GM18505 (cell line): ENCODE results near the gene PTPRS.

Source experiments
- ATAC-seq: cut with Tn5 transposase; IDR thresholded peaks from one replicate; pipeline ENCODE4 v1.9.1; 2021; ENCODE audit not compliant: unreplicated experiment
- POLR2A ChIP-seq: IDR thresholded peaks from 4 replicates; pipeline ENCODE4 v1.6.1; 2011; ENCODE audit warnings: borderline replicate concordance; ENCODE audit not compliant: insufficient read depth, insufficient read length; ENCODE audit errors: extremely low read depth

The PTPRS gene

DNA sequence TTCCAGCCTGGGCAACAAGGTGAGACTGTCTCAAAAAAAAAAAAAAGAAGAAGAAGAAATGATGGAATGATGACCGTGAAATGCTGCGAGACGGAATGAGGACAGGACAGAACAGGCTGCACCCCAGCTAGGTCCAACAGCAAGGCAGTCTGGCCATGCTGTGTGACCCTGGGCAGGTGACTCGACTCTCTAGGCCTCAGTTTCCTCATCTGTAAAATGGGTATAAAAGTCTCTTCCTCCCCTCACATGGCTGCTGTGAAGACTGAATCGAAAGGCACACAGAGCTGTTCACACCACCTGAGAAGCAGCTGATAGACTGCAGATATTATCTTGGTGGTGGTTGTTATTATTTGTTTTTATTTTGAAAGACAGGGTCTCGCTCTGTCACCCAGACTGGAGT lies 22.3 kb downstream of the PTPRS start:
- no peak for TF ChIP-seq POLR2A
- ATAC-seq, result no peak

DNA sequence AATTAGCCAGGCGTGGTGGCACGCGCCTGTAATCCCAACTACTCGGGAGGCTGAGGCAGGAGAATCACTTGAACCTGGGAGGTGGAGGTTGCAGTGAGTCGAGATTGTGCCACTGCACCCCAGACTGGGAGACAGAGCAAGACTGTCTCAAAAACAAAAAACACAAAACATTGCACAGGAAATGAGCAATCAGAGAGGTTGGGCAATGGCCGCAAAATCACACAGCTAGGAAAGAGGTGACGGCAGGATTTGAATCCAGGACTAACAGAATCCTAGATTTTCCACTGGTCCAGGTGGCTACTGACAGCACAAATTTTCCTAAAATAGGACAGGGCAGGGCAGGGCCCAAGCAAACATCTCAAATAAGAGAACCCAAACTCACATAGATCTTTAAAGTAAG lies 23.3 kb downstream of the PTPRS start:
- TF ChIP-seq POLR2A, result no peak
- no peak for ATAC-seq

DNA sequence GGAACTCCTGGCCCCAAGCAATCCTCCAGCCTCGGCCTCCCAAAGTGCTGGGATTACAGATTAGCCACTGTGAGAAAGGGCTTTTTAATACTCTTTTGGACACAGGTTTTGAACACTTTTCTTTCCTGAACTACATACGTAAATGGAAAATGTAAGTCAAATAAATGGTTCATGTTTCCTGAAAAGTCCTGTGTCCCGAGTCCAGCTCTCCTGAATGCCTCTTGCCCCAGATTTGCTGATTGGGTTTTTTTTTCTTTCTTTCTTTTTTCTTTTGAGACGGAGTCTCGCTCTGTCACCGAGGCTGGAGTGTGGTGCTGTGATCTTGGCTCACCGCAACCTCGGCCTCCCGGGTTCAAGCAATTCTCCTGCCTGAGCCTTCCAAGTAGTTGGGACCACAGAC lies 24.5 kb downstream of the PTPRS start:
- ATAC-seq, result no peak

DNA sequence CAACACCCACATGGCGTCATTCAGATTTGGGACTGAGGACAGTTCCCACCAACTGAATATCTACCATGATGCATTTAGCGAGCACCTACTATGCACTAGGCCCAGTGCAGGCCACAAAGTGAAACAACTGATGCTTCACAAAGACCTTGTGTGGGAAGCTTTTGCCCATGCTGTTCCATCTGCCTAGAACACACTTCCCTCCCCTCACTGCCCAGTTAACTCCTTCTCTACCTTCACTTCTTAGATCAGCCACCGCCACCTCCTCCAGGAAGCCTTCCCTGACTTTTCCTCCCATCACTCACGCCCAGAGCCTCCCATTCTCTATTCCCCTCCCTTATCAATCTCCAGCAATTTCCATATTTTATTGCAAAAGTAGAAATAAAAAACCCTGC lies 25.7 kb downstream of the PTPRS start:
- no peak for TF ChIP-seq POLR2A
- no peak for ATAC-seq

More for the DNA sequence above, 24.5 kb downstream of the PTPRS start:
- no peak for TF ChIP-seq POLR2A

DNA sequence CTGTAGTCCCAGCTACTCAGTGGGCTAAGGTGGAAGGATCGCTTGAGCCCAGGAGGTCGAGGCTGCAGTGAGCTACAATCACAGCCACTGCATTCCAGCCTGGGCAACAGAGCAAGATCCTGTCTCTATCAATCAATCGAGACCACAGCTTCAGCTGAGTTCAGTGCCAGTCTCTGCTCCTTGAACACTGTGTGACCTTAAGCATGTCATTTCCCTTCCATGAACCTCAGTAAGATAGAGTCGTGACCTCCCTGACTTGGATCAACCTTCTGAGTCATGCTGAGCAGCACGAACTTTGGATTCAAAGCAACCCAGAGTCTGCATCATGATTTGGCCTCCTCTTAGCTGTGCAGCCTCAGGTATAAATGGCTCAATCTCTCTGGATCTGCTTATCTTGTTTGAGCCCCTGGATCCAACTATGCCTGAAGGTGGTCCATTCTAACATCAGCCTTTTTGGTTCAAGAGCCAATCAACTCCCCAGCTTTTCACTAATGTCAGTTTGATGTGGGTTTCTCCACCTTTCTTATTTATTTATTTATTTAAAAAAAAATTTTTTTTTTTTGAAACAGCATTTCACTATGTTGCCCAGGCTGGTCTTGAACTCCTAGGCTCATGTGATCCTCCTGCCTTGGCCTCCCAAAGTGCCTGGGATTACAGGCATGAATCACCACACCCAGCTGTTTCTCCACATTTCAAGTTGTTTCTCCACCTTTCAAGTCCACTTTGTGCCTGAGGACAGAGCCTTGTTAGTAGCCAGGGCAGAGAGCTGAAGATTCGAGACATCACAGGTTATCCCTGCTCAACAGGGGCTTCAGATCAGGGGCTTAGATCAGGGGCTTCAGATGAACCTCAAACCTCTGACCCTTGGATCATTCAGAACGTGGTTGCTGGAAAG lies 26.4 kb downstream of the PTPRS start:
- no peak for ATAC-seq
- no peak for TF ChIP-seq POLR2A

DNA sequence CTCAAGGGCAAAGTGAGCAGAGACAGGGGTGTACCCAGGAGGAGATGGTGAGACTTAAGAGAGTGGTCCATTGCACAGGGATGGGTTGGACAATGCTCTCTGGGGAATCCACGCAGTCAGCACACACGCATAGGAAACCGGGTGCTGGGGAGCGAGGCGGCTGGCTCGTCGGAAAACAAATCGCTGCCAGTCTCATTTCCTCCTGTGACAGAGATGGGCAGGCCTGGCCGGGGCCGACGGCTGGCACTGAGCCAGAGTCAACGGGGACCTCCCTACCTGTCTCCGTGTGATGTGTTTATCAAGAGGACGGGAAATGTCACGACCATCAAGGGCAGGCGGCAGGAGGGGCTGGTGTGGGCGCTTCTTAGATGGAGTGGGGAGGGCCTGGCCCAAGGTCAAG lies 27.3 kb downstream of the PTPRS start:
- no peak for TF ChIP-seq POLR2A
- ATAC-seq, result no peak

DNA sequence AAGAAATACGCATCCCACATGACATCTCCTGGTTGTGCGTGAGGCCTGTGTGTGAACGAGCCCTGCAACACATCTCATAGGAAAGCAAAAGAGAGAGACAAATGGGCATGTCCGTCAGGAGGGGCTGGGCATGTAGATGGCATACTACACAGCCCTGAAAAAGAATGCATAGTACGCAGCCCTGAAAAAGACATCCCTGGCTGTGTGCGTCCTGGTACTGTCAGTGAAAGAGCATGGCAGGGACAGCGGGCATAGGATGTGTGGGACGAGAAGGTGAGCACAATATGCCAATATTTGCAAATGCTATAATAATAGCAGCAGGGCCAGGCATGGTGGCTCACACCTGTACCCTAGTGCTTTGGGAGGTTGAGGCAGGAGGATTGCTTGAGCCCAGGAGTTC lies 28.6 kb downstream of the PTPRS start:
- no peak for ATAC-seq
- TF ChIP-seq POLR2A, result no peak

DNA sequence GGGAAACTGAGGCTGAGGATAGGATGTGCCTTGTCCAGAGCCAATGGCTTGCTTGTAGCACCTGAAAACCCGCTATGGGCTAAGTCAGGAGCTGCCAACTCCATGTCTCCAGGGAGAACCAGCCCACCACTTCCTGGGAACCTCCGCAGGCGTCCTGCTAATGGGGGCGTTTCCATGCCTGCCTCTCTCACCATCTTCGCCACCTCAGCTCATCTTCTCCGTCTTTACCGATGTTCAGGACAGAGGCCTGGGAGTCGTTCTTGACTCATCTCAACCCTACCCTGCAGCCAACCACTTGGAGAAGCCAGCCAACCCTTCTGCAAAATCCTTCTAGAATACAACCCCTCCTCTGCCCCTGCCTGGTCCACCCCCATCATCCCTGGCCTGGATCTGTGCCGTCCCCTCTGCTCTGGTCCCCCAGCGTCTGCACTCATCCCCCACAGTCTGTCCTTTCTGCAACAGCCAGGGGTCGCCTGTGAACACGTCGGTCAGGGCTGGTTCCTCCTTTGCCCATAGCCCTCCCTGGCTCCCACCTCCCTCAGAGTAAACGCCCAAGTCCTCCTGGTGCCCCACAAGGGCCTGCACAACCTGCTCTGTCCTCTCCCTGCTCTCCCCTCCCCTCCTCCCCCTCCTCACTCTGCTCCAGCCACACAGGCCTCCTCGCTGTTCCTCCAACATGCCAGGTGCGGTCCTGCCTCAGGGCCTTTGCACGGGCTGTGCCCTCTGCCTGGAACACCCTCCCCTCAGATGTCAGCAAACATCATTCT lies 31.0 kb downstream of the PTPRS start:
- no peak for ATAC-seq
- no peak for TF ChIP-seq POLR2A

DNA sequence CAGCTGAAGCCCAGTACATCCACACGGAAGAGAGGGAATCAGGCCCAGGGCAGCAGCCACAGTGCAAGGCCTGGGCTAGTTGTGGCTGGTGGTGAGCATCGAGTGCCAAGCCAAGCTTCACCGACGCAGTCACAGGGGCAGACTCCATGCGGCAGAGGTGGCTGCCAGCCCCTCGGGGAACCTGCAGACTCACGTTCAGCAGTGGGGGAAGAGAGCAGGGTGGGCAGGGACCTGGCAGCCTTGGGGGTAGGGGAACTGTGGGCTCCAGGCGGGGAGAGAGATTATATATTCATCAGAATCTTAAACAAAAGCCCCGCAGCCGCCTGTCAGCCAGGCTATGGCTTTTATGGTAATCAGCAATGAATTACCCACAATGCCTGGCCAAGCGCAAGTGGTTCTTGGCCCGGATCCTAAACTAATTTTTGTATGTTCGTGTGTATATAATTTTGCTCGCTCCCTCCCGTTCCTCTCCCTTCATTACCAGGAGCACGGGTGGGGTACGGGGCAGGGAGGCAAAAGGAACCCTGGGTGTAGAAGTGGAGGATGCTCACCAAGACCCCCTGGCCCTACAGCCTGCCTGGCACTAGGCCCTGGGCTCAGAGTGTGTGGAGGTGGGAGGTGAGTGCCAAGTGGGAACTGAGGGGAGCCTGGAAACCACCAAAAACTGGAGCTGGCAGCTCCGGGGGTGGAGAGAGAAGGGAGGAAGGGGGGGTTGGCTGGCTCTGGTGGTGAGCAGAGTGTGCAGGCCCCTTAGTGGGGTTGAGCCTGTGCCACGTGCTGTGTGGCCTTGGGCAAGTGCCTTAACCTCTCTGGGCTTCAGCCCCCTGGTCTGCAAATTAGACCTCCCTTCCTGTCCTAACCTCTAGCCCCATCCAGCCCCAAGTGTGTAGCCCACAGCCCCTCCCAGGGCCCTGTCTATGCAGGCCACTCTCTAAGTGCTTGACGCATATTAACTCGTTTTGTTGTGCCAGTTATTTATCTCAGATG lies 31.9 kb downstream of the PTPRS start:
- no peak for ATAC-seq
- no peak for TF ChIP-seq POLR2A

DNA sequence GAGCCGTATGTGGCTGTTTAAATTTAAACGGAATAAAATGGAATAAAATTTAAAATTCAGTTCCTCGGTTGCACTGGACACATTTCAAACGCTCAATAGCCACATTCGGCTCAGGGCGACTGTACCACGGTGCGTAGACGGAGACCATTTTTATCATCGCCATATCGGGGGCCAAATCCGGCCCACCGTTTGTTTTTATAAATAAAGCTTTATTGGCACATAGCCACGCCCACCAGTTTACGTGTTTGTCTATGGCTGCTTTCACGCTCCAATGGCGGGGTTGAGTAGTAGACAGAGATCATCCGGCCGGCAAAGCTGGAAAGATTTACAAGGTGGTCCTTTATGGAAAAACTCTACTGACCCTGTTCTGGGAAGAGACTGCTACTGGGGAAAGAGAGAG lies 33.0 kb downstream of the PTPRS start:
- no peak for ATAC-seq
- TF ChIP-seq POLR2A, result no peak

DNA sequence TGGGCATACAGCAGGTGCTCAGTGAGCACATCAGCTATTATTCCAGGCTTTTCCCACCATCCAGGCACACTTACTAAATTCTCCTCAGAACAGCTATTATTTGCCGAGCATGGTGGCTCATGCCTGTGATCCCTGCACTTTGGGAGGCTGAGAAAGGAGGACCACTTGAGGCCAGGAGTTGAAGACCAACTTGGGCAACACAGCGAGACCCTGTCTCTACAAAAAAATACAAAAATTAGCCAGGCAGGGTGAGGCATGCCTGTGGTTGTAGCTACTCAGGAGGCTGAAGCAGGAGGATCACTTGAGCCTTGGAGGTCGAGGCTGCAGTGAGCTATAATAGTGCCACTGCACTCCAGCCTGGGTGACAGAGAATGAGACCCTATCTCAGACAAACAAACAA lies 35.4 kb downstream of the PTPRS start:
- no peak for TF ChIP-seq POLR2A
- no peak for ATAC-seq

DNA sequence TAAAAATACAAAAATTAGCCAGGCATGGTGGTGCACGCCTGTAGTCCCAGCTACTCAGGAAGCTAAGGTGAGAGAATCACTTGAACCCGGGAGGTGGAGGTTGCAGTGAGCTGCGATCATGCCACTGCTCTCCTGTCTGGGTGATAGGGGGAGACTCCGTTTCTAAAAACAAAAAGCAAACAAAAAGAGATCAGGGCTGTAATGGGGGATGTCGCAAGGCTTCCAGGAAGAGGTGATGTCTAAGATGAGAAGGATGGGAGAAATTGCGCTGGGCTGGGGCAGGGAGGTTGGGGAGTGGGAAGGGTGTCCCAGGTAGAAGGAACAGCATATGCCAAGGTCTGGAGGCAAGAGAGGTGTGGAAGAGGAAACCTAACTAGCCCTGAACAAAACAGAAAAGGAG lies 36.1 kb downstream of the PTPRS start:
- ATAC-seq, result no peak
- TF ChIP-seq POLR2A, result no peak

DNA sequence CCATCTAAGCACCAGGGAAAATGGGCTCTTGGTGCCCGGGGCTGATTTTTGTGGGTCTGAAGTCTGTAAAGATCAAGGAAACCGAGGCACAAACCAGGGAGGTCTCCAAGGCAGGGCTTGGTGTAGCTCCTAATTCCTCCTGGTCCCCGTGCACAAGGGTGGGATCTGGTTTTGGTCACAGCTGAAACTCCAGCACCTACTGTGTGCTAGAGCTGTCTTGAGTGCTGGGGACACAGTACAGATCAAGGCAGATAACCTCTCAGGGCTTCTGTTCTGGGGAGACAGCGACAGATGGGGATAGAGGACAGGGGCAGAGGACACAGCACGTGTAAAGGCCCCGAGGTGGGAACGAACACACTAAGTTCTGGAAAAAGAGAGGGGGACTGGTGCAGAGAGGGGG lies 37.4 kb downstream of the PTPRS start:
- no peak for TF ChIP-seq POLR2A
- ATAC-seq, result no peak
